ENCODE measurements around the gene DLEC1.
A peak's percentile ranks its signal among the peaks of the same experiment; 100 is the strongest.
"Not testable (repeated sequence)": the region's sequence is repeated elsewhere in the genome, so short reads cannot be mapped to it uniquely, and the experiment has no call there.

Gene DLEC1

DNA sequence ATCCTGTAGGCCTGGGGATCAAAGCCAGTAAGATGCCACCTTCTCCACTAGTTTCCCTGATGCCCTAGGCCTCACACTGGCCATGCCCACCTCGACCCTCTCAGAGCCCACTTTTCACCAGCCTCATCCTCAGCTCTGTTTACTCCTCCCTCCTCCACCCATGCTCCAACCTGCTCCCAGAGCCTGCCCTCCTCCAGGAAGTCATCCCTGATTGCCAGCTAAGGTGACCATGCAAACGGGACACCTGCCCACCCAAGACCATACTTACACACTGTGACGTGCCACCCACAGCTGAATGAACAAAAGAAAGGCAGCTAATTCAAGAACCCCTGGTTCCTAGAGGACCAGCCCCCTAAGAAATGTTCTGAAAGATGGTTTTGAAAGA, 18.7 kb upstream of the DLEC1 start:
- no peak for DNase-seq

GRCh38 chr3:38021196-38021595, 17.8 kb upstream of the DLEC1 start:
- no peak for DNase-seq

DNA sequence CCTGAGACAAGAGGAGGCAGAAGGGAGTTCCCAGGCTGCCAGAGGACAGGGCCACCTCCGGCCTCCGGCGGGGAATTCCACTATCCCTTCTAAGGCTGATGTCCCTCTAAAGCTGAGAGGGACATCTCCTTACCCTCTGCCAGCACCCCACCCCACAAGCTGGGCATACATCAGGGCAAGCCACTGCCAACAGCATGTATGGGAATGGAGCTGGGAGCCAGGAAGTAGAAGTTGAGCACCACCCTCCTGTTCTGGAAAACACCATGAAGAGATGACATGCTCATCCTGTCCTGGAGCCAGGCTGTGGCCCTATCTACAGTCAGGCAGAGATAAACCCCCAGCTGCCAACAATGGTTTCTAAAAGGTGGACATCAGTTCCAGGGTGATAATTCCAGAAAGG, 16.7 kb upstream of the DLEC1 start:
- no peak for DNase-seq

DNA sequence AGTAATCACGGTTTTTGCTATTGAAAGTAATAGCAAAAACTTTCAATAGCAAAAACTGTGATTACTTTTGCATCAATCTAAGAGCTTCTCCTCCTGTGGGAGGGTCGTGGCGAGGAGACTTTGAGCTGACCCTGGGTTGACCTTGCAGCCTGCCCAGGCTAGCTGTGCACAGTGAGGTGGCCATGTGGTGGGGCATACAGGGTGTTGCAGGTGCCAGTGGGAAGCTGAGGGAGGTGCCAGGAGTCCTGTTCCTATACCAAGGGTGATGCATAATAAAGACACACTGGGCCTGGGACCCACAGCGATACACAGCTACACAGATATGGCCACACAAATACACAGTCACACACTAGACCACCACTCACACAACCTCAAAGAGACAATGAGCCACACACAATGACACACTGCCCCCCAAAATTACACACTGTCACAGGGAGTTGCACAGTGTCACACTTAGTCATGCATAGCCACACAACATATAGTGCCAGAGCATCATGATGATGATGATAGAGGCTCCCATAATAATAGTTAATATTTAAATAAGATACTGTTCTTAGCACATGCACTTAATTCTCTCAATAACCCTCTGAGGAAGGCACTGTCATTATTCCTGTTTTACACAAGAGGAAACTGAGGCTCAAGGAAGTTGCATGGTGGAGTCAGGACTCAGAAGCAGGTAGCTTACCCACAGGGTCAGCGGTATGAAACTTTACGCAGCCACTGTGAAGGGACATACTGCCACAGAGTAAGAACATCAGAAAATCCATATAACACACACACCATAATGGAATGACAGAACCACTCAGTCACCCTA, 15.9 kb upstream of the DLEC1 start:
- no peak for DNase-seq

- DNase-seq: no peak
Measured at GRCh38 chr3:38026856-38027255, 12.2 kb upstream of the DLEC1 start.

DNA sequence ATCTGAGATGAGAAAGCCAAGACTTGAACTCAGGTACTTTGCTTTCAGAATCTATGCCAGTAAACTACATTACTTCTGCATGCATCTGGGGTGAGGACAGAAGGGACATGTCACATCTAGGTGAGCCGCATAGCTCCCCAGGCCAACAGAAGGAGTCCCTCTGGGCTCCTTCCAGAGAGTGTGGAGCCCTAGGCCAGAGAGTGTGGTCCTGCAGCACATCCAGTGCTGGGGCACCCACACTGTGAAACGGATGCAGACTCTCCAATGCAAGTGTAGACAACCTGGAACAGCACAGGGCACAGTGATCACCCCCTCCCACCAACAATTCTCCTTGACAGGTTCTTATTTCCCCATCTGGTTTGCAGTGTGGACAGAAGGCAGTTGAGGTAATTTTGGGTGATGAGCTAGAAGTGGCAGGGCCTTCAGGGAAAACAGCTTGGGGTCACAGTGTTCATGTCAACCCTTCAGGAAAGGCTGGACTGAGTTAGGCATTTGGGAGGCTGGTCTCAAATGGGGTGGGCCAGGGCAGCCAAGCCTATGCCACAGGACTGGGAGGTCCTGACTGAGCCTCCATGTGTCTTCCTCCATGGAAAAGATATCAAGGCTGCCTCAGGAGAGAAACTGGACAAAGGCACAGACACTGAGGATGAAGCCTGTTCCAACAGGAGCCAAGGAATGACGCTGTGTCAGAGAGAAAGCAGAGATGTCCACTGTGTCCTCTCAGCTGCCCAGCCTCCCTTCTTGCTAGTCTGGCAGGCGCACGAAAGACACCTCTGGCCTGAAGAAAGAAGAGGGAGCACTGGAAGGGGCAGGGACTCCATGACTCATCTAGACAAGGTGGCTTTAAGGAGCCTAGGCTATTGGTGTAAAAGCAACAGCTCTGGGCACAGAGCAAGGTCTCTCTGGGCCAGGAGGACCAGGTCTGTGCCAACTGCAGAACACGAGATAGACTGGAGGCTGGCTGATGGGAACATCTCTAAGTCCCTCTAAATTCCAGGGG, 11.2 kb upstream of the DLEC1 start:
- DNase-seq: no peak

DNA sequence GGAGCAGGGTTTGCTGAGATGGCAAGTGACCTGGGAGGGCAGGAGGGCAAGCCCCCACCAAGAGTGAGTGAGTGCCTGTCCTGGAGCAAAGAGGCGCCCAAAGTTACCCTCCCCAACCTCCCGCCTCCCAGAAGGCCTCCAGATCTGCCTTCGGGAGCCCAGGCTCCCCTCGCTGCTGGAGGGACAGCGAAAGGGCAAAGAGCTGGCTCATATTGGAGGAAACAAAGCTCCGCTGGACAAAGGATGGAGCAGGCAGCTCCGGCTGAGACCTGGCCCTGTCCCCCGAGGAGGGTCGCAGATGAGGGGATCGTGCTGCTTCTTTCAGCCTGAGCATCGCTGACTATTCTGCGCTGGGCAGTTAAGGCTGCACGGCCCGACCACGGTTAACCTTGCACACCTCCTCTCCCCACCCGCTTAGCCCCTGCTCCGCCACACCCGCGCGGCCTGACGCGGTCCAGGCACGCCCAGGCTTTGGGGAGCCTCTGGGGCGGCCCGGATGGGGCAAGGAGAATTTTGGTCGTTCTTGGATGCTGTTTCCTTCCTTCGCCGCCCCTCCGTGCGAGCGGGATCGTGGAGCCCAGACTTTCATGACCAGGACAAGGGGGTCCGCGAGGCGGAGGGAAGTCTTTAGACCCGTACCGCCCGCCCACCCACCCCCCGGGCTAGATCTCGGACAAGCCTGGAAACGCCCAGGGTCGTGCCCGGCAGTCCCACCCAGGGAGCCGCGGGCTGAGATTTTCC, 10.2 kb upstream of the DLEC1 start:
- DNase-seq: peak in 1 of 4 experiments; percentile 22

DNA sequence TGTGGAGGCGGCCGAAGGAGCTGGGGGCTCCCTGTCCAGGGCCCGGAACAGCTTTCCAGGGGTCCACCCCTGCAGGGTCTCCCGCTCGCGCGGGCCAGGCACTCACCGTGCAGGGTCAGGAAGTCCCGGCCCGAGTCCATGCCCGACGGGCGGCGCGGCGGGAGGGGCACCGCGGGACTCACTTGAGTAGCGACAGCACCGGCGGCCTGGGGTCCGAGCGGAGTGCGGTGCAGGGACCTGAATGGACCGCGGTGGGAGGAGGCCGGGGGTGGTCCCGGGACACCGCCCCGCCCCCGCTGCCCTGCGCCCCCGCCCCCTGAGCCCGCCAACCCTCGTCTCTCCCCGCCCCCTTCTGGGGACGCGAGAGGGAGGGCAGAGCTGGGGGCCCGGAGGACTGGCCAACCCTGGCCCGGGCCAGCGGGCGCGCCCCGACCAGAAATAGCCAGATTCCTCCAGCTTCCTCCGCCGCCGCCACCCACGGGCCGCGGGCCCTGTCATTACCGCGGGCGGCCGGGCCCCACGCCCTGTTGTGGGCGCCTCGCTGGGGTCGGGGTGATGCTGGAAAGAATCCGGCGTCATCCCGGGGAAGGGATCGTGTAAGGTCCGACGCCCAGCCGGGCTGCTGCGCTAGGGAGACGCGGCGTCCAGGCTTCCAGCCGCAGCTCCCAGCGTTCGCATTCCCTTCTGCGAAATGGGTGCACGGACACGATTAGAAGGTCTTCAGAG, 9.4 kb upstream of the DLEC1 start, which contains the start of gene PLCD1:
Gene PLCD1 (minus strand): TSS at position 243 of the 726 bp plus-strand sequence. CDS start 103 bp downstream, at position 140.
- DNase-seq: peak; percentile 50 to 78 (median 66)

- DNase-seq: no peak
Measured at GRCh38 chr3:38030126-38031021, 8.6 kb upstream of the DLEC1 start.

GRCh38 chr3:38031022-38031994, 7.7 kb upstream of the DLEC1 start:
- DNase-seq: peak; percentile 12 to 59 (median 45)

- DNase-seq: no peak
Measured at GRCh38 chr3:38032328-38032865, 6.6 kb upstream of the DLEC1 start.

- not testable (repeated sequence) for DNase-seq
Measured at GRCh38 chr3:38033586-38033985, 5.4 kb upstream of the DLEC1 start.

- not testable (repeated sequence) for DNase-seq
Measured at GRCh38 chr3:38034335-38034734, 4.7 kb upstream of the DLEC1 start.

GRCh38 chr3:38036286-38036685, 2.7 kb upstream of the DLEC1 start:
- DNase-seq: no peak

DNA sequence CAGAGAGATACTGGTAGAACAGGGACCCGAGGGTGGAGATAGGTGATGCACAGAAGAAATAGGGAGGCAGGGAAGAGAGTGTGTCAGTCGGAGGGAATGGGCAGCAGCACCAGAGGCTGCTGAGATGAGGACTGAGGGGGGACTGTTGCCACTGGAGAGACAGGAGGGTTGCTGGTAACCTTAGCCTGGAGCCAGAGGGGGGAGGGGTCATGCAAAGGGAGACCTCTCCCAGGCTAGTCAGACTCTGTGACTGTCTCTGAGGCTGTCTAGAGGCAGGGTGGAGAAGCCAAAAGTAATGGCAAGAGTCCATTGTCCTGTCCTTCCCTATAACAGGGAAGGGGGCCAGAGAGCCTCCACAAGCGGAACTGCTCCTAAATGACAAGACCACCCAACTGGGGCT, 2.1 kb upstream of the DLEC1 start:
- no peak for DNase-seq

DNA sequence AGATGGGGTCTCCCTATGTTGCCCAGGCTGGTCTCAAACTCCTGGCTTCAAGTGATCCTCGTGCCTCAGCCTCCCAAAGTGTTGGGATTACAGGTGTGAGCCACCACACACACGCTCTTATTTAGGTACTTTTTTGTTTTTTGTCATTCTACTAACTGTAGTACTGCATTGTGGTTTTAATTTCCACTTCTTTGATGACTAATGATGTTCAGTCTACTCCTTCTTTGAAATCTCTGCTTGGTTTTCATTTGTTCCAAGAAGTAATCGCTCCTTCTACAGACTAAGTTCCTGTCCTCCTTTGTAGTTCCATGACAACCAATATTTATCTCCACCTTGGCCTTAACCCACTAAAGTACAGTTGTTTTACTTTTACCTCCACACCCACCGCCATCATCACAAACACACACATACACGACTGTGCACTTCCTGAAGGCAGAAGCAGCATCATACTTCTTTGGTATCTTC, 529 bp upstream of the DLEC1 start:
- no peak for DNase-seq

- DNase-seq: peak; percentile 84 to 94 (median 90)
Measured at GRCh38 chr3:38039899-38040261, 872 bp downstream of the DLEC1 start.

DNA sequence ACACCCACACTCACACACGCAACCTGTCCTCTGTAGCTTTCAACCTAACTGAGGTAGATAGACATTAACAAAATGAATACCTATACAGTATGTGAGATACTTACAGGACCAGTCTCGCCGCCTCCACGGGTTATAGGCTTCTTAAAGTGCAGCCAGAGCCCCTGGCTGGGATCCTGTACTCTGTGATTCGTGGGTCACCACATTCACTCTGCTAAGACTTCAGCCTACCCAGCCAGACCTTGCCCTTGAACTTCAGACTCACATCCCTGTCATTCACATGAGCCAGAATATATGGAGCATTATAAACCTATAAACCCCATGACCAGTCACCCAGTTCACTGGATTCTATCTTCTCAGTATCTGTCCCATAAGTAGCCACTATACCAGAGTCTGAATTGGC, 1.4 kb downstream of the DLEC1 start:
- DNase-seq: no peak

- peak in 2 of 4 experiments; percentile 22 to 33 for DNase-seq
Measured at GRCh38 chr3:38043486-38043885, 4.5 kb downstream of the DLEC1 start.

Measured in suppressor macrophage (primary cell).